SH-SY5Y (cell line): ENCODE data around the gene TNFSF18.

Source experiments
- GATA2 ChIP-seq: IDR thresholded peaks from 2 replicates; pipeline ENCODE4 v1.6.1; 2011; ENCODE audit warnings: mild to moderate bottlenecking, low read depth, low read length
- GATA3 ChIP-seq: IDR thresholded peaks from 2 replicates; pipeline ENCODE4 v1.6.1; 2011; ENCODE audit warnings: low read depth, mild to moderate bottlenecking, low read length, moderate library complexity

GRCh38 chr1:173016419-173016818 is 34.3 kb downstream of the TNFSF18 start:
- TF ChIP-seq GATA2: no peak
- no peak for TF ChIP-seq GATA3
